Keratinocyte (primary cell): ENCODE measurements around the gene SRSF4. TPM values are rescaled to one million over a fixed set of nuclear protein-coding genes. Genes with fewer than 3 reads are reported as not detected.

Source experiments
- DNase-seq: peaks from one replicate; pipeline ENCODE4 v3.0.0-alpha.2; 2011; ENCODE audit warnings: low read depth, missing footprints, low spot score
- FAIRE-seq: peaks from 2 replicates; lab custom pipeline; 2011; peaks lifted over from hg19 to GRCh38; lab: Jason Lieb, UNC
- H2AFZ ChIP-seq: 2 replicates; pipeline ENCODE4 v1.6.0; 2012; ENCODE audit warnings: low read length, control low read depth, inconsistent platforms; ENCODE audit not compliant: control insufficient read depth
- H3K27ac ChIP-seq: 2 replicates; pipeline ENCODE4 v1.5.1; 2011; ENCODE audit warnings: low read length; ENCODE audit not compliant: control insufficient read depth, insufficient read depth
- H3K27me3 ChIP-seq: 3 replicates; pipeline ENCODE4 v1.6.0; 2011; ENCODE audit warnings: low read length; ENCODE audit not compliant: control insufficient read depth, insufficient read depth; ENCODE audit errors: extremely low read depth
- H3K36me3 ChIP-seq, 2 experiments: 2 replicates in 1 of 2; 3 replicates in 1 of 2; pipeline ENCODE4 v1.5.1; 2011; ENCODE audit warnings: low read length in 2 of 2, mild to moderate bottlenecking in 1 of 2; ENCODE audit not compliant: control insufficient read depth in 2 of 2, insufficient read depth in 2 of 2; ENCODE audit errors: extremely low read depth in 1 of 2
- H3K4me1 ChIP-seq: 3 replicates; pipeline ENCODE4 v1.5.1; 2011; ENCODE audit warnings: low read length; ENCODE audit not compliant: control insufficient read depth, insufficient read depth; ENCODE audit errors: extremely low read depth
- H3K4me2 ChIP-seq: 3 replicates; pipeline ENCODE4 v1.6.0; 2011; ENCODE audit warnings: low read depth, low read length; ENCODE audit not compliant: control insufficient read depth, insufficient read depth; ENCODE audit errors: extremely low read depth
- H3K4me3 ChIP-seq, 3 experiments: fragments of 200-600 bp in 1 of 3; sonication (generic) in 1 of 3; 2 replicates in 2 of 3; 3 replicates in 1 of 3; pipeline ENCODE4 v1.5.1; 2011 to 2016; ENCODE audit warnings: low read length in 3 of 3, mild to moderate bottlenecking in 3 of 3, control low read depth in 2 of 3, inconsistent platforms in 1 of 3, low read depth in 1 of 3, mixed read lengths in 1 of 3, mixed run types in 1 of 3, moderate library complexity in 1 of 3; ENCODE audit not compliant: control insufficient read depth in 2 of 3, insufficient read depth in 2 of 3; ENCODE audit errors: extremely low read depth in 1 of 3
- H3K79me2 ChIP-seq: 2 replicates; pipeline ENCODE4 v1.6.0; 2012; ENCODE audit warnings: low read length; ENCODE audit not compliant: control insufficient read depth, insufficient read depth
- H3K9ac ChIP-seq: 3 replicates; pipeline ENCODE4 v1.6.0; 2011; ENCODE audit warnings: low read length; ENCODE audit not compliant: control insufficient read depth, insufficient read depth; ENCODE audit errors: extremely low read depth
- H3K9me1 ChIP-seq: 3 replicates; pipeline ENCODE4 v1.6.0; 2011; ENCODE audit warnings: low read length; ENCODE audit not compliant: control insufficient read depth, insufficient read depth; ENCODE audit errors: extremely low read depth
- H3K9me3 ChIP-seq: 2 replicates; pipeline ENCODE4 v1.5.1; 2012; ENCODE audit warnings: low read depth, low read length; ENCODE audit not compliant: control insufficient read depth
- H4K20me1 ChIP-seq: 3 replicates; pipeline ENCODE4 v1.6.0; 2011; ENCODE audit warnings: low read length; ENCODE audit not compliant: control insufficient read depth, insufficient read depth; ENCODE audit errors: extremely low read depth
- EZH2 ChIP-seq: IDR thresholded peaks from one replicate; pipeline ENCODE4 v1.6.1; 2012; ENCODE audit warnings: inconsistent platforms, mild to moderate bottlenecking, low read length, moderate library complexity
- dilution Hi-C: fragments of 300-500 bp; cut with MboI; formaldehyde crosslinking; loops from one replicate; pipeline ENCODE4 v1.7.0; 2020; ENCODE audit warnings: low sequenced_read_pairs; ENCODE audit not compliant: extremely low pct_ligation_motif_present
- polyA plus RNA-seq, 5 experiments: library from polyadenylated mRNA; depleted of rRNA in 3 of 5; stranded (reverse) in 3 of 5; stranded (forward) in 1 of 5; unstranded in 1 of 5; fragments of >200 nt; gene quantifications; 1 replicate in 1 of 5; 2 replicates in 3 of 5; 3 replicates in 1 of 5; pipeline versions ENCODE4 v1.2.1 to v1.2.3, GENCODE V29; 2011 to 2012; ENCODE audit warnings: missing spikeins in 2 of 5, low read depth in 1 of 5, low replicate concordance in 1 of 5
- TF ChIP-seq, protein P1 (sequence below), 3 experiments: IDR thresholded peaks in 1 of 3; conservative IDR thresholded peaks in 1 of 3; optimal IDR thresholded peaks in 1 of 3; 2 replicates in 2 of 3; 3 replicates in 1 of 3; pipeline versions ENCODE3 to v1.5.1; 2011; ENCODE audit warnings: low read length in 3 of 3, mild to moderate bottlenecking in 3 of 3, moderate library complexity in 2 of 3, control low read depth in 1 of 3, inconsistent platforms in 1 of 3; ENCODE audit not compliant: insufficient read depth in 2 of 3; ENCODE audit errors: extremely low read depth in 1 of 3

The SRSF4 gene
- polyA plus RNA-seq, 1 donor (not counting 4 experiments of a cell fraction or from before 2014, with no cell fraction given), result 51.0 TPM

DNA sequence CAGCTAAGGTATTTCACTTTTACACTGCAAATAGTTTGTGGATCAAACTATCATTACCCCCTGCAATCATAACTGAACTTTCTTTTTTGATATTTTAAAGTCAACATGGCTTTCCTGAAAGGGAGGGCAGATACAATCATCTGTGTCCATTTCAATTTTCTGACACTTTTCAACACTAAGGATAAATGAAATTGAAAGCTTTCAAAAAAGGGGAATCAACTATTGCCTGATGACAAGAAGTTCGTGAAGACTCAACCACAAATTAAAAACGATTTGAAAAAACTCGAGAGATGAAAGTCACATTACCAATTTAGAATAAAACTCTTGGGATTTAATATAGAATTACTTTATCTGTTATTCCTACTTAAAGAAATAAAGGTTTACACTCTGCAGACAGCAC lies 11.7 kb downstream of the SRSF4 start:
- Histone ChIP-seq H3K9ac (no peak overlapping the region), H3K4me2 (no peak overlapping the region), H3K4me1 (no peaks in the 10 kb centered on the region), H4K20me1 (peaks cover 25% of the 10 kb centered on the region), H2AFZ (no peak overlapping the region), H3K36me3 (peaks cover 14 to 19% of the 10 kb centered on the region in 2 experiments), H3K27ac (no peak overlapping the region), H3K9me1 (peaks cover 8% of the 10 kb centered on the region), H3K9me3 (no peaks in the 10 kb centered on the region), H3K27me3 (no peaks in the 10 kb centered on the region), H3K79me2 (peaks cover 100% of the 10 kb centered on the region), H3K4me3 (no peak overlapping the region)
- FAIRE-seq (no peak), DNase-seq (no peak)
- TF ChIP-seq, protein P1, sequence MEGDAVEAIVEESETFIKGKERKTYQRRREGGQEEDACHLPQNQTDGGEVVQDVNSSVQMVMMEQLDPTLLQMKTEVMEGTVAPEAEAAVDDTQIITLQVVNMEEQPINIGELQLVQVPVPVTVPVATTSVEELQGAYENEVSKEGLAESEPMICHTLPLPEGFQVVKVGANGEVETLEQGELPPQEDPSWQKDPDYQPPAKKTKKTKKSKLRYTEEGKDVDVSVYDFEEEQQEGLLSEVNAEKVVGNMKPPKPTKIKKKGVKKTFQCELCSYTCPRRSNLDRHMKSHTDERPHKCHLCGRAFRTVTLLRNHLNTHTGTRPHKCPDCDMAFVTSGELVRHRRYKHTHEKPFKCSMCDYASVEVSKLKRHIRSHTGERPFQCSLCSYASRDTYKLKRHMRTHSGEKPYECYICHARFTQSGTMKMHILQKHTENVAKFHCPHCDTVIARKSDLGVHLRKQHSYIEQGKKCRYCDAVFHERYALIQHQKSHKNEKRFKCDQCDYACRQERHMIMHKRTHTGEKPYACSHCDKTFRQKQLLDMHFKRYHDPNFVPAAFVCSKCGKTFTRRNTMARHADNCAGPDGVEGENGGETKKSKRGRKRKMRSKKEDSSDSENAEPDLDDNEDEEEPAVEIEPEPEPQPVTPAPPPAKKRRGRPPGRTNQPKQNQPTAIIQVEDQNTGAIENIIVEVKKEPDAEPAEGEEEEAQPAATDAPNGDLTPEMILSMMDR (optimal IDR thresholded peaks at IDR 0.05 in 1 of 3, IDR thresholded peaks at IDR 0.05 in 1 of 3, conservative IDR thresholded peaks at IDR 0.05 in 1 of 3; ENCODE audit: extremely low read depth in 1 of 3, insufficient read depth in 2 of 3, low read length in 3 of 3), result no peak
- TF ChIP-seq EZH2, result no peak
- dilution Hi-C loops, result no loop called here

DNA sequence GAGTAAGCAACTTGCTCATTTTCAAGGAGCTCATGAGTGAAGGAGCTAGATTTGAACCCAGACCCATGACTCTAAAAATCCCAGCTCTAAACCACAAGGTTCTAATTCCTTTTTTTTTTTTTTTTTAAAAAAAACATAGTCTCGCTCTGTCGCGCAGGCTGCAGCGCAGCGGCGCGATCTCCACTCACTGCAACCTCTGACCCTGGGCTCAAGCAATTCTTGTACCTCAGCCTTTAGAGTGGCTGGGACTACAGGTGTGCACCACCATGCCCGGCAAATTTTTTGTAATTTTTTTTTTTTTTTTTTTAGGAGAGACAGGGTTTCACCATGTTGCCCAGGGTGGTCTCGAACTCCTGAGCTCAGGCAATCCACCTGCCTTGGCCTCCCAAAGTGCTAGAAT lies 13.8 kb downstream of the SRSF4 start:
- no peak overlapping the region for H3K4me3 ChIP-seq
- H3K27me3 ChIP-seq, result no peaks in the 10 kb centered on the region
- no peaks in the 10 kb centered on the region for H3K9me3 ChIP-seq
- no peak for TF ChIP-seq EZH2
- TF ChIP-seq, protein P1 (optimal IDR thresholded peaks at IDR 0.05 in 1 of 3, IDR thresholded peaks at IDR 0.05 in 1 of 3, conservative IDR thresholded peaks at IDR 0.05 in 1 of 3; ENCODE audit: extremely low read depth in 1 of 3, insufficient read depth in 2 of 3, low read length in 3 of 3), result no peak
- peaks cover 8% of the 10 kb centered on the region for H3K9me1 ChIP-seq
- no peak overlapping the region for H3K27ac ChIP-seq
- no peak for DNase-seq
- no peak overlapping the region for H3K4me2 ChIP-seq
- dilution Hi-C loops, result no loop called here
- H2AFZ ChIP-seq, result no peak overlapping the region
- H3K4me1 ChIP-seq, result no peaks in the 10 kb centered on the region
- H3K79me2 ChIP-seq, result peaks cover 100% of the 10 kb centered on the region
- H3K36me3 ChIP-seq, result peaks cover 19 to 24% of the 10 kb centered on the region in 2 experiments
- H4K20me1 ChIP-seq, result peaks cover 18% of the 10 kb centered on the region
- H3K9ac ChIP-seq, result no peak overlapping the region
- FAIRE-seq, result no peak
